GM12872 (cell line): Measurements from ENCODE around the gene CALD1.

Experiments used
- TF ChIP-seq, protein P1 (sequence below): IDR thresholded peaks from 3 replicates; pipeline ENCODE4 v1.5.1; 2011; ENCODE audit warnings: low read depth, mild to moderate bottlenecking, low read length, moderate library complexity; ENCODE audit not compliant: insufficient read depth

Gene CALD1, protein sequence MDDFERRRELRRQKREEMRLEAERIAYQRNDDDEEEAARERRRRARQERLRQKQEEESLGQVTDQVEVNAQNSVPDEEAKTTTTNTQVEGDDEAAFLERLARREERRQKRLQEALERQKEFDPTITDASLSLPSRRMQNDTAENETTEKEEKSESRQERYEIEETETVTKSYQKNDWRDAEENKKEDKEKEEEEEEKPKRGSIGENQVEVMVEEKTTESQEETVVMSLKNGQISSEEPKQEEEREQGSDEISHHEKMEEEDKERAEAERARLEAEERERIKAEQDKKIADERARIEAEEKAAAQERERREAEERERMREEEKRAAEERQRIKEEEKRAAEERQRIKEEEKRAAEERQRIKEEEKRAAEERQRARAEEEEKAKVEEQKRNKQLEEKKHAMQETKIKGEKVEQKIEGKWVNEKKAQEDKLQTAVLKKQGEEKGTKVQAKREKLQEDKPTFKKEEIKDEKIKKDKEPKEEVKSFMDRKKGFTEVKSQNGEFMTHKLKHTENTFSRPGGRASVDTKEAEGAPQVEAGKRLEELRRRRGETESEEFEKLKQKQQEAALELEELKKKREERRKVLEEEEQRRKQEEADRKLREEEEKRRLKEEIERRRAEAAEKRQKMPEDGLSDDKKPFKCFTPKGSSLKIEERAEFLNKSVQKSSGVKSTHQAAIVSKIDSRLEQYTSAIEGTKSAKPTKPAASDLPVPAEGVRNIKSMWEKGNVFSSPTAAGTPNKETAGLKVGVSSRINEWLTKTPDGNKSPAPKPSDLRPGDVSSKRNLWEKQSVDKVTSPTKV

DNA sequence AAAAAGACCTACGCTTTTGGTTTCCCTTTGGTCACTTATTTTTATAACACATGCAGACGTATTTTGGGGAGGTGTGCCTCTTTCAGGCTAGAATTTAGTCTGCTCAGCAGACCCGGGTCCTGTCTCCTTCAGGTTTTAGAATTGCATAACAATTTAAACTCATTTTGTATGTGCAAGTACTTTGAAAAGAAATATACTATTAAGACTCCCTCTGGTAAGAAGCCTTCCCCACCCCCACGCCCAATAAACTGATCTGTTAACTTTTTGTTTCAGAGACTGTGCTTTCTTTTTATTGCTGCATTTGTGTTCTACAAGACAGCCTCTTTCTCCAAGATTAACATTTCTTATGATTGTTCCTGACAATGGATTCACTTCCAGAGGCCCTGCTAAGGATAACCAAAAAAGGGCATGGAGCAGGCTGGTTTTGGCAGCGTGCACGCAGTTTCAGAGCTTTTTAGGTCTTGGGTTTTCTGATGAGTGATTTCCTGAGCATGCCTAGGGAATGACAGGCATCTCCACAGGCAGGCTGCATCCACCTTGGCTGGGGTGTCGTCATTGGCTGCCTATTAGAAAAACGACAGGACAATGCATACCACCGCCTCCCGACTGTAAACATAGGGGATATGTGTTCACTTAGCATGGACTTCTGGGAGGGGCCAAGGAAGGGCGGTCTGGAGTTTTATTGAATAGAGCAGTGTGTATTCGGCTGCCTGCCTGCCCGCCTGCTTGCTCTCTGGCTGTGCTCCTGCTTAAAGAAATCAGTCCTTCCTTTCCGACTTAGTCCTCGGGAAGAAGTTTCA lies at the start of gene CALD1:
Gene CALD1 (plus strand): TSS at position 694 of the 800 bp plus-strand sequence. CDS start 88,100 bp downstream, outside the sequence.
- TF ChIP-seq, protein P1, sequence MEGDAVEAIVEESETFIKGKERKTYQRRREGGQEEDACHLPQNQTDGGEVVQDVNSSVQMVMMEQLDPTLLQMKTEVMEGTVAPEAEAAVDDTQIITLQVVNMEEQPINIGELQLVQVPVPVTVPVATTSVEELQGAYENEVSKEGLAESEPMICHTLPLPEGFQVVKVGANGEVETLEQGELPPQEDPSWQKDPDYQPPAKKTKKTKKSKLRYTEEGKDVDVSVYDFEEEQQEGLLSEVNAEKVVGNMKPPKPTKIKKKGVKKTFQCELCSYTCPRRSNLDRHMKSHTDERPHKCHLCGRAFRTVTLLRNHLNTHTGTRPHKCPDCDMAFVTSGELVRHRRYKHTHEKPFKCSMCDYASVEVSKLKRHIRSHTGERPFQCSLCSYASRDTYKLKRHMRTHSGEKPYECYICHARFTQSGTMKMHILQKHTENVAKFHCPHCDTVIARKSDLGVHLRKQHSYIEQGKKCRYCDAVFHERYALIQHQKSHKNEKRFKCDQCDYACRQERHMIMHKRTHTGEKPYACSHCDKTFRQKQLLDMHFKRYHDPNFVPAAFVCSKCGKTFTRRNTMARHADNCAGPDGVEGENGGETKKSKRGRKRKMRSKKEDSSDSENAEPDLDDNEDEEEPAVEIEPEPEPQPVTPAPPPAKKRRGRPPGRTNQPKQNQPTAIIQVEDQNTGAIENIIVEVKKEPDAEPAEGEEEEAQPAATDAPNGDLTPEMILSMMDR, result no peak

DNA sequence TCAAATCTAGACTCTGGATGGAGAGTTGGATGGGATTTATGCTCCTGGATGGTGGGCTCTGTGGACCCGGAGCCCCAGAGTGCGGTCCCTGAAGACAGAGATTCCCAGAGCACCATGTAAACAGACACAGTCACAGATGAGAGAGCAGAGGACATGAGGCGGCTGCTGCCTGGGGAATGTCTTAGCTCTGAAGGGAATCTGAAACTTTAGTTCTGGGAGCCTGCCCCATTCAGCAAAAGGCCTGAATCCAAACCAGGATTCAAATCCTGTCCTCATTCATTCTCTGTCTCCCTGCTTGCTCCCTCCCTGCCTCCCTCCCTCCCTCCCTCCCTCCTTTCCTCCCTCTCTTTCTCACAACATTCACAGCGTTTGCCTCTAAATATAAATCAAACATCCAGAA lies 49.5 kb upstream of the CALD1 start:
- TF ChIP-seq, protein P1, result no peak

DNA sequence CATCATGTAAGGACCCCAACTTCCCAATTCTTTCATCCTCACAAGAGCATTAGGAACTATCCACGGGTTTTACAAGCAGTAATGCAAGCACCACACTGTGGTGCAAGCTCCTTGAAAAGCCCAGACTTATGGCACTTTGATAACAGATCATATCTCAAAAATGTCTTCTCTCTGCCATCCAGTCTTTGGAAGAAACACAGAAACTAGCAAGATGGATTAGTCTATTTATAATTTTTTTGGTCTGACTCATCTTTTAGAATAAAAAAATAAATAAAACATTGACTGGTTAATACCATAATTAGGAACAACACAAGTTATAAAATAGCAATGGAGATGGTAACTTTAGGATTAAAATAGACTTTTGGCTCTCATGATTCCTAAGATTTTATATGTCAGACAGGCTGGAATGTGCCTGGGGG lies 49.0 kb upstream of the CALD1 start:
- TF ChIP-seq, protein P1, result no peak

DNA sequence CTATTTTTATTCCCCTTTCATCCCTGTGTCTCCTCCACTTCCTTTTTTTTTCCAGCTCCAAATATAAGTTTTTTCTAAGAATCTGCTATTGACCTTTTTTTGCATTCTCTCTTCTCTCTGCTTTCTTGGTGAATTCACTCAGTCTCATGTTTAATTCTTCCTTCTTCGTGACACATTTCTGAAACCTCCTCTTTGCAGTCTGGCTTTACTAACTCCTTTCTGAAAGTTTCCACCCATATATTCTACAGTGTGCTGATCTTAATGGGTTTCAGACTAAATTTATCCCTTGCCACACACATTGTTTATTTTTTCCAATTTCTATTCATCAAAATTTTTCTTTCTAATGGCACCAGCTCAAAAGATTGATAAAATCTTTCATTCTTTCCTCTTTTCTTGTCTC lies 47.8 kb upstream of the CALD1 start:
- TF ChIP-seq, protein P1, result no peak

DNA sequence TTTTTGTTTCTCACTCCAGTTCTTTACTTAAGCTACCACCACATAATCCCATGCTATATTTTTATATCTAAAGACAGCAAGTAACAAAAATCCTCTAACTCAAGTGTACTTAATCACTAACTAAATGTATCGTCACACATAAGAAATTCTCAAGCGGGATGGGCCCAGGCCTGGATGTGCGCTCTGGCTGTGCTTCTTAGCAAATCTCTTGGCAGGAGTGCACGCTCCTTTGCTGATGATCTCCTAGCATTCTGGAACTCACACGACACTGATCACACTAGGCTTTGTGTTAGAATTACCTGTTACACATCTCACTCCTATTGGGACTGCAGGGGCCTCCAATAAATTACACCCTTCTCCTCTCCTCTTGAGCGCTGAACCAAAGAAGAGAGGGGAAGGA lies 46.7 kb upstream of the CALD1 start:
- TF ChIP-seq, protein P1, result no peak

DNA sequence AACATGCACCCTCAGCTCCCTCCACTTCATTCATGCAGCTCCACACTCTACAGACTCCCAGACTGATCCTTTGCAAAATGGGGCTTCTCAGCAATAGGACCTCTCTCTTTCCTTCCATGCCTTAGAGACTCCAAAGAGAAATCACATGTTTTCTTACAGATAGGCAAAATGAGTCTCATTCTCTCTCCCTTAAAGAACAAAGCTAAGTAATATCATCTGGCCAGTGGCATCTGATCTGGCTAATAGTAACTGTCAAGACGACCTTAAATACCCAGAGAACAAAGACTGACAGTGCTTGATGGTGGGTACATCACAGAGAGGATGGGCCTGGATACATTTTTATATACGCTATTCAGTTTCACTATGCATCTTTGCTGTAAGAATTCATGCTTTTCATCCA lies 43.1 kb upstream of the CALD1 start:
- TF ChIP-seq, protein P1, result no peak
